OCI-LY3 (cell line): ENCODE results near the gene CDK11A.

Experiments
- EZH2phosphoT487 ChIP-seq: fragments of 200-600 bp; shearing (Covaris generic); IDR thresholded peaks from 2 replicates; pipeline ENCODE4 v1.6.1; 2018; ENCODE audit warnings: antibody characterized with exemption, mixed run types, low read depth
- TF ChIP-seq, protein P1 (sequence below): fragments of 200-600, 300-600 bp; sonication (generic); IDR thresholded peaks from 2 replicates; pipeline ENCODE4 v1.5.1; 2014; ENCODE audit warnings: antibody characterized with exemption, low read length, low read depth

- TF ChIP-seq, protein P1, sequence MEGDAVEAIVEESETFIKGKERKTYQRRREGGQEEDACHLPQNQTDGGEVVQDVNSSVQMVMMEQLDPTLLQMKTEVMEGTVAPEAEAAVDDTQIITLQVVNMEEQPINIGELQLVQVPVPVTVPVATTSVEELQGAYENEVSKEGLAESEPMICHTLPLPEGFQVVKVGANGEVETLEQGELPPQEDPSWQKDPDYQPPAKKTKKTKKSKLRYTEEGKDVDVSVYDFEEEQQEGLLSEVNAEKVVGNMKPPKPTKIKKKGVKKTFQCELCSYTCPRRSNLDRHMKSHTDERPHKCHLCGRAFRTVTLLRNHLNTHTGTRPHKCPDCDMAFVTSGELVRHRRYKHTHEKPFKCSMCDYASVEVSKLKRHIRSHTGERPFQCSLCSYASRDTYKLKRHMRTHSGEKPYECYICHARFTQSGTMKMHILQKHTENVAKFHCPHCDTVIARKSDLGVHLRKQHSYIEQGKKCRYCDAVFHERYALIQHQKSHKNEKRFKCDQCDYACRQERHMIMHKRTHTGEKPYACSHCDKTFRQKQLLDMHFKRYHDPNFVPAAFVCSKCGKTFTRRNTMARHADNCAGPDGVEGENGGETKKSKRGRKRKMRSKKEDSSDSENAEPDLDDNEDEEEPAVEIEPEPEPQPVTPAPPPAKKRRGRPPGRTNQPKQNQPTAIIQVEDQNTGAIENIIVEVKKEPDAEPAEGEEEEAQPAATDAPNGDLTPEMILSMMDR: no peak
- no peak for TF ChIP-seq EZH2phosphoT487
These were observed 6.7 kb upstream of the CDK11A start for GRCh38 chr1:1730870-1731269.
